ENCODE measurements around the gene UQCR11. TPM values are rescaled to one million over a fixed set of nuclear protein-coding genes. Genes with fewer than 3 reads are reported as not detected.

Gene UQCR11
- total RNA-seq, 1 experiment from 2014 or later: 256 TPM

DNA sequence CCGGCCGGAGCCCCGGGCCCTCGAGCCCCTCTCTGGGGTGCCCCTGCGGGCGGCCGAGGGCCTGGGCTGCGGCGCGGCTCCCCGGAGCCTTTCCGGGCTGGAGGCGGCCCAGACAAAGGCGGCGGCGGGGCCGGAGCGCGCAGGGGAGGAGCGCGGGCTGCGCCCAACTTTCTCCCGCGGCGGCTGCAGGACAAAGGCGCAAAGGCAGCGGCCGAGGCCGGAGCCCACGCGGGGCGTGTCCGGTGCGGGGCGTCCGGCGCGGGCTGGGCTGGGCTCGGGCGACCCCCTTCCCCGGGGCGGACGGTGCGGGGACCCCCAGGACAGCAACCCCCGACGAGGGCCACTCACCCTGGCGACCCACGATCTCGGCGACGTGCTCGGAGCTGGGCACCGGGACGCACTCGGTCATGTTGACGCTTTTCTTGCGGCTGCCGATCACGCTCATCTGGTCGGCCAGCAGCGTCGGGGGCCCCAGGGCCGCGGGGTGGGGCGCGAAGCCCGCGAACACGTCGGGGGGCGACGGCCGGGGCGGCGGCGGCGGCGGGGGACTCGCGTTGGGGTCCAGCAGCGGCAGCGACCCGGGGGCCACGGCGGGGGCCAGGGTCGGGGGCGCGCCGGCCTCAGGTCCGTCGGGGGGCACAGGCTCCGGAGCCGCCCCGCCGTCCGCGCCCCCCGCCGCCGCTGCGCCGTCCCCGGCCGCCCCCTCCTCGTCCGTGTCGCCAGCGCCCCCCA is 38.0 kb downstream of the UQCR11 start:
- Histone ChIP-seq H3K36me3 (ENCODE audit: insufficient read depth, low read length, poor library complexity, severe bottlenecking) (peaks cover 6% of the 10 kb centered on the region), H3K27ac (ENCODE audit: low read depth, low read length, poor library complexity, severe bottlenecking) (peak overlapping the region; percentile 96), H3K4me1 (ENCODE audit: insufficient read depth, low read length, poor library complexity, severe bottlenecking) (peaks cover 7% of the 10 kb centered on the region), H3K27me3 (replicated peaks; ENCODE audit: insufficient read depth, low read depth, low read length, poor library complexity) (no peaks in the 10 kb centered on the region), H3K9me3 (ENCODE audit: low read depth, low read length, poor library complexity, severe bottlenecking) (no peaks in the 10 kb centered on the region), H3K4me3 (ENCODE audit: low read depth, low read length, poor library complexity, severe bottlenecking) (peak overlapping the region; percentile 96)
- no peak for DNase-seq (ENCODE audit: low spot score)
- TSS peak; percentile 51 for BruUV-seq (replicated peaks)
- intact Hi-C loops (cut with micrococcal nuclease; ENCODE audit: unreplicated experiment): no loop called here
- ChIA-PET POLR2A (ENCODE audit: low non-redundant PET) (no interaction called here), CTCF (interaction anchor here (0.6 kb wide), 1 partner anchor 16 kb away, joined by 7 read pairs; no protein-coding TSS in a partner anchor)
- TF ChIP-seq, protein P1, sequence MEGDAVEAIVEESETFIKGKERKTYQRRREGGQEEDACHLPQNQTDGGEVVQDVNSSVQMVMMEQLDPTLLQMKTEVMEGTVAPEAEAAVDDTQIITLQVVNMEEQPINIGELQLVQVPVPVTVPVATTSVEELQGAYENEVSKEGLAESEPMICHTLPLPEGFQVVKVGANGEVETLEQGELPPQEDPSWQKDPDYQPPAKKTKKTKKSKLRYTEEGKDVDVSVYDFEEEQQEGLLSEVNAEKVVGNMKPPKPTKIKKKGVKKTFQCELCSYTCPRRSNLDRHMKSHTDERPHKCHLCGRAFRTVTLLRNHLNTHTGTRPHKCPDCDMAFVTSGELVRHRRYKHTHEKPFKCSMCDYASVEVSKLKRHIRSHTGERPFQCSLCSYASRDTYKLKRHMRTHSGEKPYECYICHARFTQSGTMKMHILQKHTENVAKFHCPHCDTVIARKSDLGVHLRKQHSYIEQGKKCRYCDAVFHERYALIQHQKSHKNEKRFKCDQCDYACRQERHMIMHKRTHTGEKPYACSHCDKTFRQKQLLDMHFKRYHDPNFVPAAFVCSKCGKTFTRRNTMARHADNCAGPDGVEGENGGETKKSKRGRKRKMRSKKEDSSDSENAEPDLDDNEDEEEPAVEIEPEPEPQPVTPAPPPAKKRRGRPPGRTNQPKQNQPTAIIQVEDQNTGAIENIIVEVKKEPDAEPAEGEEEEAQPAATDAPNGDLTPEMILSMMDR (conservative IDR thresholded peaks at IDR 0.05; ENCODE audit: low read depth, low read length): no peak
- no peak for TF ChIP-seq EZH2 (IDR thresholded peaks at IDR 0.05; ENCODE audit: borderline replicate concordance, low read depth, low read length, poor library complexity, severe bottlenecking)

DNA sequence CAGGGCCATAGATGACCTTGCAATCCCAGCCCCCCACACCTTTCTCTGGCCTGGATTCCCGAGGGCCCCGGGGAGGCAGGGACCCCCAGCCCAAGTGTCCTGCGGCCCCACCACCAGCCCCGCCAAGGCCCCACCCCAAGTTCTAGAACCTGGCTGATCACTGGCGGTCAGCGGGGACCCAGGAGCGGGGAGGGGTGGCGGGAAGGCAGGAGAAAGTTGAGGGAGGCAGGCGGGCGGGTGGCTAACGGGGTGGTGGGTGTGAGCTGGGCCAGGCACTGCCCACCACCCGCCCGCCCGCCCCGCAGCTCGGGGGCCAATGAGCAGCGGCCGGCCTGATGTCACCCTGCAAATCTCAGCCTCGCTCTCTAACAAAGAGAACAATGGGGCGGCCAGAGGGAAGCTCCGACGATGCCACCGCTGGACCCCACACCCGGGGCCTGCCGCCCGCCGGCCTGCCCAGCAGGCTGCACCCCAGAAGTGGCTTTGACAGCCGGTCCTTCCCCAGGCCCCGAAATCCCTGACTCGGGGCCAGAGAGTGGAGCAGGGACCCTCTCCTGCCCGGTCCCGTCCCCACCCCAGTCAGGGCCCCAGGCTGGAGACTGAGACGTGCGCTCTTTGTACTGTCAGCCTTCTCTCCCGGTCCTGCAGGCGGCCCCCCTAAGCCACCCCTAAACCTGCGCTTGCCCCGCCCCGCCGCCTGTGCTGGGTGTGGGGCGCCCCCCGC is 38.7 kb downstream of the UQCR11 start:
- peaks cover 6% of the 10 kb centered on the region for H3K36me3 ChIP-seq (ENCODE audit: insufficient read depth, low read length, poor library complexity, severe bottlenecking)
- no TSS peak for BruUV-seq (replicated peaks)
- peaks cover 7% of the 10 kb centered on the region for H3K4me1 ChIP-seq (ENCODE audit: insufficient read depth, low read length, poor library complexity, severe bottlenecking)
- intact Hi-C loops (cut with micrococcal nuclease; ENCODE audit: unreplicated experiment): no loop called here
- ChIA-PET CTCF (interaction anchor here (0.7 kb wide), 1 partner anchor 711 kb away, joined by 3 read pairs; no protein-coding TSS in a partner anchor), POLR2A (ENCODE audit: low non-redundant PET) (no interaction called here)
- H3K9me3 ChIP-seq (ENCODE audit: low read depth, low read length, poor library complexity, severe bottlenecking): no peaks in the 10 kb centered on the region
- no peak for TF ChIP-seq EZH2 (IDR thresholded peaks at IDR 0.05; ENCODE audit: borderline replicate concordance, low read depth, low read length, poor library complexity, severe bottlenecking)
- TF ChIP-seq, protein P1 (conservative IDR thresholded peaks at IDR 0.05; ENCODE audit: low read depth, low read length): no peak
- peak; percentile 75 for DNase-seq (ENCODE audit: low spot score)
- H3K27ac ChIP-seq (ENCODE audit: low read depth, low read length, poor library complexity, severe bottlenecking): peak overlapping the region; percentile 96
- no peaks in the 10 kb centered on the region for H3K27me3 ChIP-seq (replicated peaks; ENCODE audit: insufficient read depth, low read depth, low read length, poor library complexity)
- H3K4me3 ChIP-seq (ENCODE audit: low read depth, low read length, poor library complexity, severe bottlenecking): peak overlapping the region; percentile 96

DNA sequence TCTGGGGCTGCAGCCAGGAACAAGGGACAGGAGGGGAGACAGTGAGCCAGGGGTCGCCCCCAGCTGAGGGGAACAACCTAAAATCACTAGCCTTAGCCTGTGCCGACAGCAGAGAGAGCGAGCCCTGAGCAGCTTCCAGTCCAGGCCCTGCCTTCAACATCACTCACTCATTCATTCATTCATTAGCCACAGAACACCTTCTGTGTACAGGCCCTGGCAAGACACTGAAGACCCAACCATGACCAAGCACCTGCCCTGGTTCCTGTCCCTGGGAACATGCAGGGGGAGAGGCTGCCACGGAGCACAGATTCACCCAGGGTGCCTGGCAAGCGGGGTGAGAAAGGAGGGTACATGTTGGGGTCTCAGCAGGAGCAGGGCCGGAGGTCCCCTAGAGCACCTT is 42.0 kb downstream of the UQCR11 start:
- CTCF ChIA-PET: no interaction called here
- TF ChIP-seq, protein P1 (conservative IDR thresholded peaks at IDR 0.05; ENCODE audit: low read depth, low read length): no peak
- no peak for TF ChIP-seq EZH2 (IDR thresholded peaks at IDR 0.05; ENCODE audit: borderline replicate concordance, low read depth, low read length, poor library complexity, severe bottlenecking)
- intact Hi-C loops (cut with micrococcal nuclease; ENCODE audit: unreplicated experiment): no loop called here
- DNase-seq (ENCODE audit: low spot score): no peak
- H3K4me3 ChIP-seq (ENCODE audit: low read depth, low read length, poor library complexity, severe bottlenecking): no peak overlapping the region
- POLR2A ChIA-PET (ENCODE audit: low non-redundant PET): no interaction called here
- no TSS peak for BruUV-seq (replicated peaks)
- peaks cover 7% of the 10 kb centered on the region for H3K4me1 ChIP-seq (ENCODE audit: insufficient read depth, low read length, poor library complexity, severe bottlenecking)
- H3K9me3 ChIP-seq (ENCODE audit: low read depth, low read length, poor library complexity, severe bottlenecking): no peaks in the 10 kb centered on the region
- peaks cover 6% of the 10 kb centered on the region for H3K36me3 ChIP-seq (ENCODE audit: insufficient read depth, low read length, poor library complexity, severe bottlenecking)
- no peaks in the 10 kb centered on the region for H3K27me3 ChIP-seq (replicated peaks; ENCODE audit: insufficient read depth, low read depth, low read length, poor library complexity)
- no peak overlapping the region for H3K27ac ChIP-seq (ENCODE audit: low read depth, low read length, poor library complexity, severe bottlenecking)

Measured in A673 (cell line).